Globus pallidus (tissue), 1 donor: ENCODE data around the gene CMIP.

Source experiments
- DNase-seq: peaks from one replicate; pipeline ENCODE4 v3.0.0-alpha.2; 2015; ENCODE audit warnings: low spot score

Gene CMIP

DNA sequence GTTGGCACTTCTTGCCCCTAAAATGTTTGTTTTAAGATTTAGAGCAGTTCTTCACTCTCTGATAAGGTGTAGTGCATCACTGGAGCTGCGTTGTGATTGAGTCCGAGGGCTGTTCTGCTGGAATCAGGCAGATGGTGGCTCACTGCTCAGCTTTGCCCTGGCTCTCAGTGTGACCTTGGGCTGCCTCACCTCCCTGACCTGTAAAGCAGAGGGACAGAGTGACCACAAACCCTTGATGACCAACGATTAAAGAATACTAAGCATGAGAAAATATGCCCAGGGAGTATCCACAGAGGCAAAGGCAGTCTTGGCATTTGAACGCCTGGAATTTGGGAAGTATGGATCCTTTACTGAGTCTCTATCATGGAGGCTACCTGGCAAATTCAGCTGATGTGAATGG lies 18.1 kb downstream of the CMIP start:
- DNase-seq, result no peak

DNA sequence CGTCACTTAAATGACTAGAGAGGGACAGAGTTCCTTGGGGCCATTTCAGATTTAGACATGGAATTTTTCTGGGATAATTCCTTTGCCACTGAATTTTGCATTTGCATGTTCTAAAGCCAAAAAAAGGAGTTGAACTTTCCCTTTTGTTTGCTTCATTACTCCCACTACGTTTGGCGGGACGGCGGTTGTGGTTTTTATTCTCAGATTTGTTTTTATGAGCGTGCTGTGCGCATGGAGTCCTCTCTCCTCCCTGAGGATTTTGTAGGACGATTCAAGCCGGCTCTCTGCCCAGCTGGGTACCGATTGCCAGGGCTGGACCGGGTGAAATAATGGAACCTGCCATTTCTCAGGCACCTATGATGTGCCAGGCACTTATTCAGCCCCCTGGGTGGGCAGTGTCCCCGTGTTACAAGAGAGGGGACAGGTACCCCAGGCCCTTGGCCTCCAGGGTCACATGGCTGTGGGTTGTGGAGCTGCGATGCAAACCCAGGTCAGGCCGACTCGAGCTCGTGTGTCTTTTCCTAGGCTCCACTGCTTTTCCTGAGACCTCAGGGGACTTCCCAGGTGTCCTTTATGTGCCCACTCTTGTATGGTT lies 18.8 kb downstream of the CMIP start:
- DNase-seq, result no peak

DNA sequence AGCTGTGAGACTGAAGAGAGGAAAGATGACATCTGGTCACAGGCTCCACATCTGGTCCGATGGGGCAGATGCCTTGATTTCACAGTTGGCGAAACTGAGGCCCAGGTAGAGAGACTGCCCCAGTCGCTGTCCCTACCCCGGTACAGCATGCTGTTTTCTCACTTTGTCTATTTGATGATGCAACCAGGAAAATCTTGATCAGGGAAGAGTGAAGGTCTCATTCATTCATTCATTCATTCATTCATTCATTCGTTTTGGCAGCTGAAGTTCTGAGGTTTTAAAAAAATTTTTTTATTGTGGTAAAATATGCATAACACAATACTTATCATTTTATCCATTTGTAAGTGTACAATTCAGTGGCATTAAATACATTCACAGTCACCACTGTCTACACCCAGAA lies 19.7 kb downstream of the CMIP start:
- no peak for DNase-seq

DNA sequence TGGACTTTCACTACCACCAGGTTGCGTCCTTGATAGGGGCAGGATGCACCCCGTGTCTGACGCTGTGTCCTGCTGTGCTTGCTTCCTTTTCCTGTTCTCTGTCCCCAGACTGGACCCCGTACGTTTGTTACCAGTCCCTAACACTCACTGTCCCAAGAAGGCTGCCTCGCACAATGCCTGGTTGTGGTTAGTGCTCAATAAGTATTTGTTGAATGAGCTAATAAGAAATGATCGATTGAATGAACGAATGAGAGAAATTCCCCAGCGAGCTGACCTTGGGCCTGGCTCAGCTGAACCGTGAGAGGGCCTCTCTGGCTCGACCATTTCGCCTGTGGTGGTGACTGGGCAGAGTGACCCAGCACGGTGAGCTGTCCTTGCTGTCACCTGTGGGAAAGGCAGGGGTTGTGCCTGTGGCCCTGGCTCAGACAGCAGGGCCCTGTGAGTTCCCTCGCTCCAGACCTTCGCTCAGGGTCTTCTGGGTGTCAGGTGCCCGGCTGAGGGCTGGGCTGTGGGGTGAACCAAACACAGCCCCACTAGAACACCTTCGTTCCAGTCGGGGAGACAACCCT lies 20.9 kb downstream of the CMIP start:
- no peak for DNase-seq

DNA sequence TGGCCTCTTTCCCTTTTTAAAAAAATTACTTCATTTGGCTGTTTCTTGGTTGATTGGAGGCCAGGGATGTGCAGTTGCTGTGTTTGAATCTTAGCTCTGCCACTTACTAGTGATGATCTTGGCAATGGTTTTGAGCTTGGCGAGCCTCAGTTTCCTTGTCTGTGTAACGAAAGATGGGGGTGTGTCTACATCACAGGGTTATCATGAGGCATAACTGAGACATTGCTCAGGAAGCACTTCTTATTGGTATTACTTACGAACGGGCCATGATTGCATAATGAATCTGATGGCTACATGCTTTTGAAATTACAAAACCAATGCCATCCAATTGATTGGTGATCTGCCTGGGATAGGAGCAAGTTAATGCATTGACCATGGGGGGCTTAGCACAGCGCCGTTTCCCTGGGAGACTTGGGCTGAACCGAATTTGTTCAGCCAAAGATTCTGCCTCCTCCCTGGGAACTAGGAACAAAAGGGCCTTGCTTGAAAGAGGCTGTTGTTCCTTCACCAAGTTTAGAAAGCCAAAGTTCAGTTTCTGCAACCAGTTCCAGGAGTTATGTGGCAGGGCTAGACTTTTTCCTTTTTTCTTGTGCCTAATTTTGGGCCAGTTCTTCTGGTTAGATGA lies 21.9 kb downstream of the CMIP start:
- no peak for DNase-seq

DNA sequence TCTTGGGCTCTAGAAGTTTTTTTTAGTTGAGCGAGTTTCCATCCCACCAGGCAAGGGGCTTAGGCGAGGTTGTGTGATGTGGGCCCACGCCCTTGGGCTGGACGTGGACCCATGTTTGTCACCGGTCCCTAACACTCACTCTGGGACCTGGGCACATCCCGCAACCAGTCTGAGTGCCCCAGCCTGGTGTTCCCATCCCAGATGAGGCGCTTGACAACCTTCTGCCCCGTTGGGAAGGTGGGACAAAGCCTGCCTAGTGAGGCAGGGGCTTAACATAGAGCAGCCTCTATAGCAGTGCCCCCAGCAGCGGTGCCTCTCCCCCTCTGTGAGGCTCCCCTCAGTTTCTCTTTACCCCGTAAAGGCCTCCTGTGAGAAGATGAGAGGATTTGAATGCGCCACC lies 22.5 kb downstream of the CMIP start:
- DNase-seq, result no peak

DNA sequence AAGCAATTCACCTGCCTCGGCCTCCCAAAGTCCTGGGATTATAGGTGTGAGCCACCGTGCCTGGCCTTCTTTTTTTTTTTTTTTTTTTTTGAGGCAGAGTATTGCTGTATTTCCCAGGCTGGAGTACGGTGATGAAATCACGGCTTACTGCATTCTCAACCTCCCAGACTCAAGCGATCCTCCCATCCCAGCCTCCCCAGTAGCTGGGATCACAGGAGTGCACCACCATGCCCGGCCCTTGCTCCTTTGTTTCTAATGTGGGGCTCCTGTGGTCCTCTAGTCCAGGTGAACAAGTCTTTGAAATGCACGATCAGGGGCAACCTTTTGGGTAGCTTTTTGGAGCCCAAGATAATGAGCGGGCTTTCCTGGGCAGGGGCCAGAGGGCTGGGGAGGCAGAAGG lies 23.2 kb downstream of the CMIP start:
- DNase-seq, result no peak

DNA sequence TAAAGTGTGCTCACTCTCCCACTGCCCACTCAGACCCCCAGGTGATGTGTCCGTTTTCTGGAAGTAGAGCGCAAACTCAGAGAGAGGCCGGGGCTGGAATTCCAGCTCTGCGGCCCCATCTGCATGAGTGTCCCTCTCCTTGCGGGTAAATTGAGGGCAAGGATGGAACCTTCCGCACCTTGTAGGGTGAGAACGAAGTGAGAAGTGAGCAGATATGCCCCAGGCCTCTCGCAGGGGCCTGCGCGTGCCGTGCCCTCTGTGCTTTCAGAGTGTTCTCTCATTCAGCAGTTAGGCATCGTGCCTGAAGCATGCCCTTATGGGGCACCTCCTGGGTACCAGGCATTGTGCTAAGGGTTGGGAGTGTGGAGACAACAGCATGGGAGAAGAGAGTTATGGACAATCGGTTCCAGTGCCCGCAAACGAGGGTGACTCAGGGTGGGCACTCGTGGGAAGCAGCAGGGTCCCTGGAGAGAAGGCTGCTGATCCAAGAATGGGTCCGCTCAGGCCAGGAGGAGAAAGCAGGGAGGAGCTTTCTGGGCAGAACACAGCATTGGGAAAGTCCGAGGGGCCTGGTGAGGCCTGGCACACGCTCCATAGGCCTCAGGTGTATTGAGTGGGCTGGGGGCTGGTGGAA lies 23.8 kb downstream of the CMIP start:
- no peak for DNase-seq

DNA sequence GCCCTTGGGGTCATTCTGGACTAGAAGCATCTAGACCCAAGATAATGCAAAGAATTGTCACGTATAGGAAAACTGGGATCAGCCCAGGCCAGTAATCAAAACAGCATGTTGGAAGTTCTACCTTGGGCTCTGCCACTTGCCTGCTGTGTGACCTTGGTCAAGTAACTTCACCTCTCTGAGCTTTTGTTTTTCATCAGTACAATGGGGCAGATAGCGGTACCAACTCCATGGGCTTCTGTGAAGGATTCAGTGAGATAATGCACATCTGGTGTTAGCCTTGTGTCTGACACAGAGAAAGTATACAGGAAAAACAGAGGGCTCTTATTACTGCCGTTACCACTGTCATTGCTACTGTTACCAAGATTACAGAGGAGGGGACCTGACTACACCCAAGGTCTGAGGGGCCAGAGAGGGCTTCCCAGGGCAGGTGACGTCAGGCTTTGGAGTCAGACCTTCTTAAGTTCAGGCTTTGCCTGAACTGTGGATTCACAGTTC lies 24.6 kb downstream of the CMIP start:
- DNase-seq, result no peak

DNA sequence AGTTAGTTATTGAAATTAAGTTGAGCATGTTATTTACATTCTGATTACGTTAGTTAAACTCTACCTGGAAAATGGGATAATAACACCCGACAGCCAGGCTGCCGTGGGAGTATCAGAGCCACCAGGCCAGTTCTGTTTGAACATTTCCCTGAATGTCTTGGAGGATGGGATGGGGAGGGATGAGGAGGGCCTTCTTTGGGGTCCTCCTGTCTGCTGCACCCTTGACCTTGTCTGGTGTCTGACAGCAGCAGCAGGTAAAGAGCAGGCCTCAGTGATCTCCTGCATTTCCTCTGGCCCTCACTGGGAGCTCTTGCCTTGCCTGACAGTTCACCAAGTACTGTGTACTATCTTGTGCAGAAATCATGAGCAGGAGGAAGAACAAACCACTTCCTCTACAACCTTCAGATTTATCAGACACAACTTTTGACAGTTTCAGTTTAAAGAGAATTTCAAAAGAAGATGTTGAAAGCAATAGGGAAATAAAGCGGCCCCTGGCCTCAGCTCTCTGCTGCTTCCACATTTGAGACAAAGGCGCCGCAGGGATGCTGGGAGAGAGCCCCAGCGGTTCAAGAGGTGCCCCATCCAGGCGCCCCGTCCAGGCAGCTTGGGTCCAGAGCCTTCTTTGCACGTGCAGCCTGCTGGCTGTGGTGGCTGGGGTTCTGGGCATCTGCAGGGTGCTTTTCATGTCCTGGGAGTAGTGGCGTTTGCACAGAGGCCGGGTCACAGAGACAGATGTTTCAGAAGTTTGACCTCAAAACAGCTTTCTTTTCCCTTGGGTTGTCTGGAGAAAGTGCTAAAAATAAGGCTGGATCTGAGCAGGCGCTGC lies 25.3 kb downstream of the CMIP start:
- DNase-seq, result peak; percentile 55

DNA sequence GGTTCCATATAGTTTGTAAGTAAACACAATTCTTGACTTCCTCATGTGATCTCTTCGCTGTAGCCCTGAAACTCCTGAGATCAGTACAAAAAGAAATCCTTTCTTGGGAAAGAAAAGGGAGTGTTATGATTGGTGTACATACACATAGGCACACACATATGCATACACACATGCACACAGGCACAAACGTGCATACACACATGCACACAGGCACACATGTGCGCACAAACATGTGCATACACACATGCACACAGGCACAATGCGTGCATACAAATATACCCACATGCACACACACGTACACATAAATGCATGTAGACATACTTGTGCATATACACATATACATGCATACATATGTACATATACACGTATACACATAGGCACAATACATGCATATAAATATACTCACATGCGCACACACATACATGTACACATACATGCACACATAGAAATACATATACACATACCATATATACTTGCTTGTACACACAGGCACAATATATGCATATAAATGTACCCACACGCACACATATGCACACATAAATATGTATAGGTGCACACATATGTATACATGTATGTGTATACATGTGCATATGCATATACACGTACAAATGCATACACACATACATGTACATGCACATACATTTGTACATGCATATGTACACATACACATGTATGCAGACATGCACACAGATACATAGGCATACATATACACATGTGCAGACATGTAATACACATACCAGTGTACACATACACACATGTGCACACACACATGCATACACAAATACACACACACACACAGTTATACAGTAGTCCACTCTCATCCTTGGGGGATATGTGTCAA lies 26.4 kb downstream of the CMIP start:
- no peak for DNase-seq

DNA sequence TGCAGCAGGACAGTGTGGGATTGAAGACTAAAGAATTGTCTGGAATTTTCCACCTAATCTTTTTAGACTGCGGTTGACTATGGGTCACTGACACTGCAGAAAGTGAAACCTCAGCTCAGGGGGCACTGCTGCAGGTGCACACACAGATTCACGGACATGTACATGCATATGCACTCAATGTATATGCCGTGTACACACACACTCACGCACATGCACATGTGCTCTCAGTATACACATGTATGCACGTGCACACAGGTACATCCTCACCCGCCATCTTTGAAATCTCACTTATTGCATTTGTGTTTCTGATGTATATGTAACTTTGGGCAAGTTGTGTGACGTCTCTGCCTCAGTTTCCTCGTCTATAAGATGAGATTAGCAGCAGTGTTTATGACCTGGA lies 27.3 kb downstream of the CMIP start:
- DNase-seq, result no peak

DNA sequence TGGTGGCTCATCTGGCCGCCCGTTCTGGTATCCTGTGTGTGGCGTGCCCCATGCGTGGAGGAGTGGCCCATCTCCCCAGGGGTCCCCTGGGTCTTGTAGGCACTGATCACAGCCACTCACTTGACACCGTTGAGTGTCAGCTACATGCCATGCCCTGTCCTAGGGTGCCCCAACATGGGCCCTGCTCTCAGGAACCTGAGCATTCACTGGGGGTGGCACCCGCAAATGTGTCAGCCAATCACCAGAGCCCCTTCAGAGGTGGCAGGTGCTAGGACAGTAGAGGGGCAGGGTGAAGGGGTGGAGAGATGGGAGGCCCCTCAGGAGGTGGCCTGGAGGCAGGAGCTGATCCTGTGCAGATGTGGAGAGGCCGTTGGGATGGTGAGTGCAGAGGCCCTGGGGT lies 27.8 kb downstream of the CMIP start:
- no peak for DNase-seq

DNA sequence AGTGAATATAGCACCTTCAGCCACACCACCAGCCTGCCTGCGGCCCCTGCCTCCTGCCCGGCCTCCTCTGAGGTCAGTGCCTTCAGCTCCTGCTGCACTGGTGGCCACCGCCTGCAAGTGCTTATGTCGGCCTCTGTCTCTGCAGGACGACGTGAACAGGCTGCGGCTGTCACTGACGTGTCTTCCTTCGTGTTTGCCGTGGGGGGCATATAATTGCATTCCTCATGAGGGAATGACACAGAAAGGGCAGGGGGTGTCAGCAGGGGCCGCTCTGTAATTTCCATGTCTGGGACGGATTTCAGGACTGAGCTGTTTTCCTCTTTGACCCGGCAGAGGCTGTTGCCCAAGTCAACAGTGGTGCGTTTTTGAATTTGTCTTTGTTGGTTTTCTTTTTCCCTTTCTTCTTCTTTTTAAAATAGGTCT lies 28.5 kb downstream of the CMIP start:
- no peak for DNase-seq

DNA sequence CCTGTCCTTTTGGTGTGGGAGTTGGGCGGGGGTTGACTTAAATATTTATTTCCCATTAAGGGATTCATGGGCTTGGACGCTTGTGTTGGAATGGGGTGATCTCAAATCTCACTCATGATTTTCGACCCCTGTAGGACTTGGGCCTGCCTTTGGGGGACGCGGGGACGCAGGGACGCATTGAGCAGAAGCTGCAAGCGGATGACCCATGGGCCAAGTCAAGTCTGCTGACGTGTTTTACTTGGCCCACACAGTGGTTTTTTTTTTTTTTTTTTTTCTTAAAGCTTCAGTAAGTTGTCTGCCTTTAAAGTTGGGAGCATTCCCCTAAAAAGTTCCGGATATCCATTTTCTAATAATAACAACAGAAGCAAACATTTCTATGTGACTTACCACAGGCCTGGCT lies 28.9 kb downstream of the CMIP start:
- DNase-seq, result no peak

DNA sequence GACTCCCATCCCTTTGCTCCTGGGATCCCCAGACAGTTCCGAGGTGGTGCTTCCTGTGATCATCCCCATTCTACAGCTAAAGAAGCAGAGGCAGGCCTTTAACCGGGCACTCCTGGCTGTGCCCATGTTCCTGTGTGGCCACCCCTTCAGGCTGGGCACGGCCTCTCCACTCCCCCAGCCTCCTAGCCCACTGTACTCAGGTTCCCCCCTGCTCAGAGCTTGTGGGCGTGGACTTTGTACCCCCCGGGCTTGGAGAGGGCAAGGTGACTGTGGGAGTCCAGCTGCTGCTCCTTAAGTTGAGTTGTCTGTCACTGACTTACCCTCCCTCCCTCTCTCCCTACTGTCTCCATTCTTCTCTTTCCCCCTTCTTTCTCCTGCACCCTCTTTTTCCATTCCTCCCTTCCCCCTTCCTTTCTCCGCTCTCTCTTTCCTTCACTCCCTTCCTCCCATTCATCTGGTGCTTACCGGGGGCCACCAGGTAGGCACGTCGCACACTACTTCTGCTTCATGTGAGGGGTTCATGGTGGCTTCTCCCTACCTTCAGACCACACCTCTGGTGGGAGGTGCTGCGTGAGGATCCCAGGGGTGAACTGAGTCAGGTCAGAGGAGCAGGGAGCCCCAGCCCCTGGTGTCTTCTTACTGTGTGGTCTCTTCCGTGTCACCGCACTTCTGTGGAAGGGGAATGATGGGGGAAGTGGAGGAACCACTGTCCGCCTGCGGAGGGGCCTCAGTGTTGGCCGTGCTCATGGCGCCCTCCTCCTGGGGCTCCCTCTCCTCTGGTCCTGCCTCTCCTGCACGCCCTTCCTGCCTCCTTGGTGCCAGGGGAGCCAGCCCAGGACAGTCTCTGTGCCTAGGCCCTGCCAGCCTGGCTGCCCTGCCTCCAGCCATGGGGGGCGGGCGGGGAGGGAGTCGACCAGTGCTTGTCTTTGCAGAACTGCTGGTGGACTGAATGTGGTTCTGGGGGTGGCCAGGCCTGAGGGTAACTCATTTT lies 29.7 kb downstream of the CMIP start:
- DNase-seq, result no peak

DNA sequence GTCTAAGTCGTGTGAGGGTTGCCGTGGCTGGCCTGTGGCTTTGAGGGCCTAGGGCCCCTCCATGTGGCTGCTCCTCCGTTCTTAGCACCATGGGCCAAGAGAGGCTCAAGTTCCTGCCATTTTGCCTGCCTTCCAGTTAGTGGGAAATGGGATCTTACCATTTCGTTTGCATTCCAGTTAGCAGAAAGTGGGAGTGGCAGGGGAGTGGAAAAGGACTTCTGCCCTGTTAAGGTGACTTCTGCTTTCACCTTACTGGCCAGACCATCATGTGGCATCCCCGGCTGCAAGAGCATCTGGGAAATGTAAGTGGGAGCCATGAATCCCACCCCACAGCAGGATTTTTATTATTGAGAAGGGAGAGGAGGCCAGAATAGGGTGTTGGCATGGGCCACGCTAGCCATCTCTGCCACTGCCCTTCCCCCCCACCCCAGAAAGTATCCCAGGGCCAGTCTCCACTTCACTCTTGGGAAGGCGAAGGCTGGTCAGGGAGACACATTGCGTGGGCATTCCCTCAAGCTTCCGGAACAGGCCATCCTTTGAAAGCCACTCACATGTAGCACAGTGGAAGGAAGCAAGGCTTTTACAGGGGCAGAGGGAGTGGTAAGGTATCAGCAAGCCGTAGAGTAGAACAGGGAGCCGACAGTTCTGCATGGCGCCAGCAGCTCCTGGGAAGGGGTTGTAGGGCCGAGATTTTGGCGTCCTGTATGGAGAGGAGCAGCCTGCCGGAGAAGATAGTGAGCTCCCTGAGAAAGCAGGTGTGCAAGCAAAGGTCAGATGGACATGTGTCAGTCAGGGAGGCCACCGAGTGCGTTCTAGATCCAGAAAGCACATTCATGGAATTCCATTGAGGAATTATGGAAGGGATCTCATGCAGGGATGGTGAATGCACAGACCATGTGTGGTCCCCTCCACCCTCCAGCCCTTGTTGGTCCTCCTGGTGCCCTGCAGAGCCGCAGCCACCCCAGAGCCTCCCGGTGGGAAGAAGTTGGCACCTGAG lies 33.4 kb downstream of the CMIP start:
- DNase-seq, result no peak

DNA sequence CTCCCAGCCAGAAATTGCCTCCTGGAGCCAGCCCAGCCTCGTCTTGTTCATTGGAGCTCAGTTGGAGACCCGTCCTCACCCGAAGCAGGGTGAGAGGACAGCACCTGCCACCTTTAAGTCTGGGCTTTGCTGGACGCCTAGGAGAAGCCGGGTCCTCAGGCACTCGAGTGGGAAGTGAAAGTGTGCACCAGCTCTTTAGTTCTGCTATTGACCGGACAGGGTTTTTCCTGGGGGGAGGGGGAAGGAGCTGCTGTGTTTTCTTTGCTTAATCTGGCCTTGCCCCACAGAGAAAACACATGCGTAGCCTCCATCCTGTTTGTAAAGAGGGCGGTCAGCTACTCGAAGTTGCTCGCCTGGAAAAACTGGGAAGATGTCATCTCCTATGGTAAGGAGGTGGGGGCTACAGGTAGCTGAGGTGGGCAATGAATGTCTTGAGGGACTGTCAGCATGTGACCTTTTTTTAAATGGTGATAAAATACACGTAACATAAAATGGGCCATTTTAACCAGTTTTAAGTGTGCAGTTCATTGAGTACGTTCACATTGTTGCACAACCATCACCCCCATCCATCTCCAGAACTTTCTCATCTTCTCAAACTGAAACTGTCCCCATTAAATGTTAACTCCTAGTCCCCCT lies 34.4 kb downstream of the CMIP start:
- peak; percentile 65 for DNase-seq
